ENCODE data around the gene SRF.
A peak's percentile ranks its signal among the peaks of the same experiment; 100 is the strongest.

SRF gene

GRCh38 chr6:43217351-43217750 lies 46.3 kb downstream of the SRF start:
- DNase-seq = no peak

GRCh38 chr6:43219119-43219518 lies 48.0 kb downstream of the SRF start:
- no peak for DNase-seq

- no peak for DNase-seq
These were observed 48.7 kb downstream of the SRF start for GRCh38 chr6:43219814-43220213.

- no peak for DNase-seq
These were observed 49.4 kb downstream of the SRF start for GRCh38 chr6:43220439-43220951.

- peak; percentile 31 to 64 (median 62) for DNase-seq
These were observed 50.2 kb downstream of the SRF start for GRCh38 chr6:43221046-43221972.

GRCh38 chr6:43222418-43223059 lies 51.5 kb downstream of the SRF start:
- no peak for DNase-seq

- DNase-seq = no peak
These were observed 52.1 kb downstream of the SRF start for GRCh38 chr6:43223175-43223574.

GRCh38 chr6:43226192-43226851 lies 55.3 kb downstream of the SRF start:
- no peak for DNase-seq

- peak; percentile 74 to 92 (median 86) for DNase-seq
These were observed 58.1 kb downstream of the SRF start, which contains the start of gene DNPH1 for GRCh38 chr6:43228951-43229802. Gene DNPH1 (minus strand): TSS chr6:43229481. CDS start chr6:43229456, 25 bp downstream.

- no peak for DNase-seq
These were observed 58.9 kb downstream of the SRF start for GRCh38 chr6:43229803-43230620.

- no peak for DNase-seq
These were observed 60.0 kb downstream of the SRF start for GRCh38 chr6:43231053-43231452.

All from suppressor macrophage (primary cell).